ENCODE measurements around the gene TBC1D23. TPM values are rescaled to one million over a fixed set of nuclear protein-coding genes. Genes with fewer than 3 reads are reported as not detected.
A peak's percentile ranks its signal among the peaks of the same experiment; 100 is the strongest.

Gene TBC1D23
- total and polyA plus RNA-seq, 9 of the 15 experiments (the other 6 are each of a cell fraction or from before 2014, with no cell fraction given), result 23.4 to 85.8 (median 43.7) TPM

GRCh38 chr3:100335434-100335833 lies 74.6 kb downstream of the TBC1D23 start (continued):
- TF ChIP-seq GABPB2 (CRISPR knock-in tag; conservative IDR thresholded peaks at IDR 0.05) (no peak), RAD51 (IDR thresholded peaks at IDR 0.05; ENCODE audit: borderline replicate concordance, low read depth) (peak; percentile 41; the same call in 1 of the 2 replicates), CTBP1 (IDR thresholded peaks at IDR 0.05; ENCODE audit: borderline replicate concordance) (peak; percentile 68), NFIC (IDR thresholded peaks at IDR 0.05) (0 out of 2 replicates have a peak, but pooled peaks have one; percentile 12), TBP (optimal IDR thresholded peaks at IDR 0.05; ENCODE audit: low read depth, low read length) (peak; percentile 33), MTA3 (IDR thresholded peaks at IDR 0.05; ENCODE audit: borderline replicate concordance) (no peak), CHD7 (IDR thresholded peaks at IDR 0.05; ENCODE audit: low read depth, low read length) (no peak), TGIF2 (CRISPR knock-in tag; IDR thresholded peaks at IDR 0.05) (no peak), HMG20A (CRISPR knock-in tag; conservative IDR thresholded peaks at IDR 0.05) (no peak), TCF3 (CRISPR knock-in tag; IDR thresholded peaks at IDR 0.05) (no peak), ZFX (CRISPR knock-in tag; IDR thresholded peaks at IDR 0.05) (no peak)

Measured in K562 (cell line).